Right kidney (tissue), 1 donor: ENCODE measurements around the gene SHMT2.

Experiments
- DNase-seq: peaks from one replicate; pipeline ENCODE4 v3.0.0-alpha.2; 2016

Gene SHMT2

GRCh38 chr12:57195611-57196371 is 33.7 kb upstream of the SHMT2 start:
- no peak for DNase-seq

- no peak for DNase-seq
These were observed 33.1 kb upstream of the SHMT2 start for GRCh38 chr12:57196439-57196838.

DNA sequence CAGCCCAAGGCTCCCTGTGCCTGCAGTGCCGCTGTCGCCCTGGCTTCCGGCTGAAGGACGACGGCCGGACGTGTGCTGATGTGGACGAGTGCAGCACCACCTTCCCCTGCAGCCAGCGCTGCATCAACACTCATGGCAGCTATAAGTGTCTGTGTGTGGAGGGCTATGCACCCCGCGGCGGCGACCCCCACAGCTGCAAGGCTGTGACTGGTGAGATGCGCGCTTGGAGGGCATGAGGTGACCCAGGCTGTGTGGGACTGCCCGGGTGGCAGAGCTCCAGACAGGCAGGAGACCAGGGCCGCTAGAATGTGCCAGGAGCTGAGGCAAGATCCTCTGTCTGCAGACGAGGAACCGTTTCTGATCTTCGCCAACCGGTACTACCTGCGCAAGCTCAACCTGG is 32.6 kb upstream of the SHMT2 start:
- no peak for DNase-seq

- DNase-seq = no peak
These were observed 31.2 kb upstream of the SHMT2 start for GRCh38 chr12:57198329-57198728.

DNA sequence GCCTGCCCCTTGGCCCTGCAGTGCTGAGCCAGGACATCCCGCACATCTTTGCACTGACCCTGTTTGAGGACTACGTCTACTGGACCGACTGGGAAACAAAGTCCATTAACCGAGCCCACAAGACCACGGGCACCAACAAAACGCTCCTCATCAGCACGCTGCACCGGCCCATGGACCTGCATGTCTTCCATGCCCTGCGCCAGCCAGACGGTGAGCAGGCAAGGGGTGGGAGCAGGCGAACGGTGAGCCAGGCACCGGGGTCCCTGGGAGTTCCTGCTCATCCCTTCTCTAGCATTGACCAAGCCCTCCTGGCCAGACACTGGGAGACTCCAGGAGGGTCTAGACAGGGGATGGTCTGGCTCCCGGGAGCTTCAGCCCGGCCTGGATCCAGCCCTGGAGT is 30.3 kb upstream of the SHMT2 start:
- no peak for DNase-seq

GRCh38 chr12:57200497-57200896 is 29.0 kb upstream of the SHMT2 start:
- no peak for DNase-seq

DNA sequence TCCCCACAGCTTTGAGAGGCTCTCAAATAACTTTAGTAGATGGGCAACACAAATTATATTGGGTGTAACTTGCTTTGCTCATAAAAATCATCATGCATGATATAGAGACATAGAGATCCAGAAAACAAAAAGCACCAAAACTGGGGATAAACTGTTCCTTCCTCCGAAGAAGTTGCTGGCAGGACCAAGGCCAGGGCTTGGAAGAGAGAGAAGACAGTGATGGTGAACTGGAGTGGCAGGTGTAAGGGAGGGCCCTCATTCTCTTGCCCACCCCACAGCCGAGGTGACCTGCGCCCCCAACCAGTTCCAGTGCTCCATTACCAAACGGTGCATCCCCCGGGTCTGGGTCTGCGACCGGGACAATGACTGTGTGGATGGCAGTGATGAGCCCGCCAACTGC is 28.3 kb upstream of the SHMT2 start:
- no peak for DNase-seq

GRCh38 chr12:57201631-57202030 is 27.9 kb upstream of the SHMT2 start:
- no peak for DNase-seq

DNA sequence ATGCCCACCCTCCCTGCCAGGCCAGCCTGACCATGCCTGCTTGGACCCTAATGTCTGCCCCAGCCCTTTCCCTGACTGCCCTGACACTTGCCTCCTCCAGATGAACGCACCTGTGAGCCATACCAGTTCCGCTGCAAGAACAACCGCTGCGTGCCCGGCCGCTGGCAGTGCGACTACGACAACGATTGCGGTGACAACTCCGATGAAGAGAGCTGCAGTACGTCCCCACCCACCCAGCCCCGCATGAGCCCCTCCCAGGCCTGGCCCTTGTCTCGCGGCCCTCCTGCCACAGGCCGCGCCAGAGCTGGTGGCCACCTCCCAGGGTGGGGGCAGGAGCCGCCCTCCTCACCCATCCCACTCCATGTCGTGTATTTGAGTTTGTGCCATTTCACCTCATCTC is 27.2 kb upstream of the SHMT2 start:
- DNase-seq = no peak

GRCh38 chr12:57203201-57203600 is 26.3 kb upstream of the SHMT2 start:
- DNase-seq = no peak

GRCh38 chr12:57203791-57204190 is 25.7 kb upstream of the SHMT2 start:
- DNase-seq = no peak

- DNase-seq = no peak
These were observed 25.1 kb upstream of the SHMT2 start for GRCh38 chr12:57204454-57204853.

DNA sequence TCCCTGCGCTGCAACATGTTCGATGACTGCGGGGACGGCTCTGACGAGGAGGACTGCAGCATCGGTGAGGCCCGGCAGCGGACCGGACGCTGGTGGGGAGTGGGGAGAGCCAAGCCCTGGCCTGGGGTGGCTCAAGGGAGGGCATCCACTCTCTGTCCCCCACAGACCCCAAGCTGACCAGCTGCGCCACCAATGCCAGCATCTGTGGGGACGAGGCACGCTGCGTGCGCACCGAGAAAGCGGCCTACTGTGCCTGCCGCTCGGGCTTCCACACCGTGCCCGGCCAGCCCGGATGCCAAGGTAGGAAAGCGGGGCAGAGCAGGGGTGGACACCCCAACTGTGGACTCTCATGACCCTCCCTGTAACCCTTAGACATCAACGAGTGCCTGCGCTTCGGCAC is 24.3 kb upstream of the SHMT2 start:
- no peak for DNase-seq

DNA sequence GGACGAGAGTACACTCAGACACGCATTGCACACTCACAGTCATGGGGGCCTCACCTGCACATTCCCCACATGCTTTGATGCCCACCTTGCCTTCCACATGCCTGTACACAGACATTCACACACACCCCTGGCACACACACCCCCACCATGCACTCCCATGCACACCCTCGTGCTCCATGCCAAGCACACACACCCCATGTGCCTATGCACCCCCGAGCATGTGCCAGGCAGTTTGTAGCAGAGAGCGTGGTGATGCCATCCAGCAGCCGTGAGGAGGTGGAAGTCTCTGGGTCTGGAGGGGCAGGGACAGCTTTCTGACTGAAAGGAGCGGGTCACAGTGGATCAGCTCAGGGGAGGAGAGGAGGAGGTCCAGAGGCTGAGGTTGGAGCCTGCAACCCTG is 23.6 kb upstream of the SHMT2 start:
- DNase-seq = no peak

GRCh38 chr12:57207731-57208630 is 21.5 kb upstream of the SHMT2 start:
- DNase-seq = no peak

DNA sequence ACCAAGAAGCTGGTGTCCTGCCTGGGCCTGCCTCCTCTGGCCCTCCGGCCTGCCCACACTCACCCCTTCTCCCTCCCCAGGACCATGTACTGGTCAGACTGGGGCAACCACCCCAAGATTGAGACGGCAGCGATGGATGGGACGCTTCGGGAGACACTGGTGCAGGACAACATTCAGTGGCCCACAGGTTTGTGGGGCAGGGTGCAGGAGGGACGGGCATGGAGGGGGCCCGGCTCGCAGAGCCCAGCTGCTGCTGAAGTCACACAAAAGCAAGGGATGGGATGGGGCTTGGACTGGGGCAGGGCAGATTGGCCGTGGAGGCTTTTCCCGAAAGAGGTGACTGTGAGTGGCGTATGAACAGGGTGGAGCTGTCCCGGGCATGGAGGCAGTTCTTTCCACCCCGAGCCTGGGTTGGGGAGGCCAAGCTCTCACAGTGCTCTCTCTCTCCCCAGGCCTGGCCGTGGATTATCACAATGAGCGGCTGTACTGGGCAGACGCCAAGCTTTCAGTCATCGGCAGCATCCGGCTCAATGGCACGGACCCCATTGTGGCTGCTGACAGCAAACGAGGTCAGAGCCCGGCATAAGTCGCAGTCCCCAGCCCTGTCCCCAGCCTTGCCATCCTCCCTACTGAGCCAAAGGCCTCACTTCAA is 20.8 kb upstream of the SHMT2 start:
- DNase-seq = no peak

DNA sequence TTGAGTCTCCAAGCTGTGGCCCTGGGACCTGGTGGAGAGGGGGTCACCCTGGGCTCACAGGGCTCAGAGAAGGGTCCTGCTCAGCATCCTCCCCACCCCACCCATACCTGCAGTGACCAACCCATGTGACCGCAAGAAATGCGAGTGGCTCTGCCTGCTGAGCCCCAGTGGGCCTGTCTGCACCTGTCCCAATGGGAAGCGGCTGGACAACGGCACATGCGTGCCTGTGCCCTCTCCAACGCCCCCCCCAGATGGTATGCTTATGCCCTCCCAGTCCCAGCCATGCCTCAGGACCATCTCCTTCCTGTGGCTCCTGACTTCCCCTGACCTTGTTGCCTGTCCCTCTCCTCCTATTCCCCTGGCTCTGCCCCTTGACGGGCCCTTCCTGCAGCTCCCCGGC is 19.6 kb upstream of the SHMT2 start:
- DNase-seq = no peak

DNA sequence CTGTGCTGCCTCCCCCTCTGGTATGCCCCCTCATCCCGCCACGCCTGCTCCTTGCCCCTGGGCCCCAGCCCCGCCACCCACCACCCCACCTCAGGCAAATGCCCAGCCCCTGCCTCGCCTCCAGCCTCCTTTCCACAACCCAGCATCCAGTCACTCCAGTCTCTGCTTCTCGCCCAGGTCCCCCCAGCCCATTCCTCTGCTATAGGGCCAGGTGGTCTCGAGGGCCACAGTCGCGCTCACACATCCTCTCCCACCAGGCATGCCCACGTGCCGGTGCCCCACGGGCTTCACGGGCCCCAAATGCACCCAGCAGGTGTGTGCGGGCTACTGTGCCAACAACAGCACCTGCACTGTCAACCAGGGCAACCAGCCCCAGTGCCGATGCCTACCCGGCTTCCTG is 19.1 kb upstream of the SHMT2 start:
- no peak for DNase-seq

DNA sequence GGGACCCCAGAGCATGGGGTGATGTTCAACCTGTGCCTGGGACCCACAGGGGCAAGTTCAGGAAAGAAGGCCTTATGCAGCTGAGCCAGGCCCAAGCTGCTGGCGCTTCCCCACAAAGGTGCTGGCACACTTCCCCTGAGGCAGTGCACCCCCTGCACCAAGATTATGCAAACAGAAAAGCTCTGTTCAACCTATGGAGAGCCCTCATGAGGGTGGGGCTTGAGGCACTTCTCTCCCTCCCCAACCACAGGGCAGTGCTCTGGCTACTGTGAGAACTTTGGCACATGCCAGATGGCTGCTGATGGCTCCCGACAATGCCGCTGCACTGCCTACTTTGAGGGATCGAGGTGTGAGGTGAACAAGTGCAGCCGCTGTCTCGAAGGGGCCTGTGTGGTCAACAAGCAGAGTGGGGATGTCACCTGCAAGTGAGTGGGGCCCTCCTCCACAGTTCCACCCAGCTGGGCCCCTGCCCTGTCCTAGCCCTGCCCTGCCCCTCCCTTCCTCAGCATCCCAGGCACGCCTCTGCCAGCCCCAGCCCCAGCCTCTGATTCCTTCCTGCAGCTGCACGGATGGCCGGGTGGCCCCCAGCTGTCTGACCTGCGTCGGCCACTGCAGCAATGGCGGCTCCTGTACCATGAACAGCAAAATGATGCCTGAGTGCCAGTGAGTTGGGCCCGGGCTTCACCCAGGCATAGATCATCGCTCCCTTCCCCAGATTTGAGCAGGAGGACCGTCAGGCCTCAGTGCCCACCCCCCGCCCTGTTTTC is 18.4 kb upstream of the SHMT2 start:
- peak; percentile 23 for DNase-seq

DNA sequence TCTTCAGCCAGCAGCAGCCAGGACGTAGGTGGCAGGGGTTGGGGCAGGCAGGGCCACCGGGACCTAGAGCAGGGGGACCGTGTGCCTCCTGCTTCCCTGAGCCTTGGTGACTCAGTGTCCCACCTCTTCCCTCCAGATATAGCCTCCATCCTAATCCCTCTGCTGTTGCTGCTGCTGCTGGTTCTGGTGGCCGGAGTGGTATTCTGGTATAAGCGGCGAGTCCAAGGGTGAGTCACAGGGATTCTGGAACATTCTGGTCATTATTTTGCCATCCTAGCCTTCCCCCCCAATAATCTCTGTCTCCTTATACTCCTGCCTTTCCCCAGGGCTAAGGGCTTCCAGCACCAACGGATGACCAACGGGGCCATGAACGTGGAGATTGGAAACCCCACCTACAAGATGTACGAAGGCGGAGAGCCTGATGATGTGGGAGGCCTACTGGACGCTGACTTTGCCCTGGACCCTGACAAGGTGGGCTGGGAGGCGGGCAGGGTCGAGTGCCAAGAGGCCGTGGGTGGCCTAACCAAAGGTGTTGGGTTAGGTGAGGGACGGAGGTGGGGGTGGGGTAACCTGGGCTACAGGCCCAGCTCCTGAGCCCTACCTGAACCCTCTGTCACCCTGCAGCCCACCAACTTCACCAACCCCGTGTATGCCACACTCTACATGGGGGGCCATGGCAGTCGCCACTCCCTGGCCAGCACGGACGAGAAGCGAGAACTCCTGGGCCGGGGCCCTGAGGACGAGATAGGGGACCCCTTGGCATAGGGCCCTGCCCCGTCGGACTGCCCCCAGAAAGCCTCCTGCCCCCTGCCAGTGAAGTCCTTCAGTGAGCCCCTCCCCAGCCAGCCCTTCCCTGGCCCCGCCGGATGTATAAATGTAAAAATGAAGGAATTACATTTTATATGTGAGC is 17.5 kb upstream of the SHMT2 start:
- no peak for DNase-seq

DNA sequence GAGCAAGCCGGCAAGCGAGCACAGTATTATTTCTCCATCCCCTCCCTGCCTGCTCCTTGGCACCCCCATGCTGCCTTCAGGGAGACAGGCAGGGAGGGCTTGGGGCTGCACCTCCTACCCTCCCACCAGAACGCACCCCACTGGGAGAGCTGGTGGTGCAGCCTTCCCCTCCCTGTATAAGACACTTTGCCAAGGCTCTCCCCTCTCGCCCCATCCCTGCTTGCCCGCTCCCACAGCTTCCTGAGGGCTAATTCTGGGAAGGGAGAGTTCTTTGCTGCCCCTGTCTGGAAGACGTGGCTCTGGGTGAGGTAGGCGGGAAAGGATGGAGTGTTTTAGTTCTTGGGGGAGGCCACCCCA is 16.8 kb upstream of the SHMT2 start:
- DNase-seq = no peak
